Effector memory CD4-positive, alpha-beta T cell (primary cell): ENCODE results near the gene PDE9A.
"Not testable (repeated sequence)": the region's sequence is repeated elsewhere in the genome, so short reads cannot be mapped to it uniquely, and the experiment has no call there.

Experiments used
- DNase-seq, 3 donors: peaks; one replicate each; pipeline ENCODE4 v3.0.0-alpha.2; 2020
- H3K27ac ChIP-seq: 2 replicates; pipeline ENCODE4 v1.7.0; 2013; ENCODE audit warnings: mild to moderate bottlenecking, low read length, moderate library complexity; ENCODE audit not compliant: insufficient read depth, poor library complexity, severe bottlenecking
- H3K27me3 ChIP-seq: replicated peaks from 2 replicates; pipeline ENCODE4 v1.7.0; 2013; ENCODE audit warnings: mild to moderate bottlenecking, low read length; ENCODE audit not compliant: insufficient read depth, control insufficient read depth, poor library complexity, severe bottlenecking
- H3K36me3 ChIP-seq: 2 replicates; pipeline ENCODE4 v1.7.0; 2013; ENCODE audit warnings: mild to moderate bottlenecking, low read length, moderate library complexity; ENCODE audit not compliant: control insufficient read depth, insufficient read depth
- H3K4me1 ChIP-seq: 2 replicates; pipeline ENCODE4 v1.7.0; 2013; ENCODE audit warnings: low read length, mild to moderate bottlenecking; ENCODE audit not compliant: control insufficient read depth, insufficient read depth, poor library complexity, severe bottlenecking
- H3K4me3 ChIP-seq: 2 replicates; pipeline ENCODE4 v1.7.0; 2013; ENCODE audit warnings: low read length, low read depth, mild to moderate bottlenecking; ENCODE audit not compliant: insufficient read depth, poor library complexity, severe bottlenecking
- H3K9me3 ChIP-seq: 2 replicates; pipeline ENCODE4 v1.7.0; 2013; ENCODE audit warnings: mild to moderate bottlenecking, low read length, moderate library complexity; ENCODE audit not compliant: control insufficient read depth

PDE9A gene

GRCh38 chr21:42812528-42813241 is 159.3 kb downstream of the PDE9A start:
- DNase-seq, H3K36me3 ChIP-seq, H3K9me3 ChIP-seq, H3K27ac ChIP-seq, H3K27me3 ChIP-seq, H3K4me1 ChIP-seq, H3K4me3 ChIP-seq: not testable (repeated sequence)

DNA sequence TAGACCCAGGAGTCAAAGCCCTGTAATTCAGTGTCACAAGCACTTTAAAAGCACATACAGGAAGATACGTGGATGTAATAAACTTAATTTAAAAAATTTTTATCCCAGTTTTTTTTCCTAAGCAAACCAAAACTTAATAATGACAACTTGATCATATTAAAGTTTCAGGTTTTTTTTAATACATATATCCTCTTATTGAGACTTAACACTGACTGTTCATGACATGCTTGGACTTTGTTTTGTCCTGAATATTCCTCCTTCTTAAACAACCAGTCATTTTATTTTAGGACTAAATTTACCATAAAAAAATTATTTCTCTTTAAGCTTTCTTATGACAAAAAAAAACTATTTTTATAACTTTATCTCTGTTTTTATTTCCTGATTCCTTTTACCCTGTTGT is 161.8 kb downstream of the PDE9A start:
- Histone ChIP-seq H3K27me3 (peaks cover 10% of the 10 kb centered on the region), H3K4me1 (no peaks in the 10 kb centered on the region), H3K4me3 (no peak overlapping the region), H3K36me3 (no peaks in the 10 kb centered on the region), H3K9me3 (no peaks in the 10 kb centered on the region), H3K27ac (no peak overlapping the region)
- DNase-seq = no peak

- Histone ChIP-seq H3K9me3 (no peaks in the 10 kb centered on the region), H3K36me3 (no peaks in the 10 kb centered on the region), H3K4me1 (no peaks in the 10 kb centered on the region), H3K27me3 (peaks cover 11% of the 10 kb centered on the region), H3K27ac (no peak overlapping the region), H3K4me3 (no peak overlapping the region)
- peak; percentile 25 to 32 (median 29) for DNase-seq
Observed at GRCh38 chr21:42818328-42818749, 164.9 kb downstream of the PDE9A start.

DNA sequence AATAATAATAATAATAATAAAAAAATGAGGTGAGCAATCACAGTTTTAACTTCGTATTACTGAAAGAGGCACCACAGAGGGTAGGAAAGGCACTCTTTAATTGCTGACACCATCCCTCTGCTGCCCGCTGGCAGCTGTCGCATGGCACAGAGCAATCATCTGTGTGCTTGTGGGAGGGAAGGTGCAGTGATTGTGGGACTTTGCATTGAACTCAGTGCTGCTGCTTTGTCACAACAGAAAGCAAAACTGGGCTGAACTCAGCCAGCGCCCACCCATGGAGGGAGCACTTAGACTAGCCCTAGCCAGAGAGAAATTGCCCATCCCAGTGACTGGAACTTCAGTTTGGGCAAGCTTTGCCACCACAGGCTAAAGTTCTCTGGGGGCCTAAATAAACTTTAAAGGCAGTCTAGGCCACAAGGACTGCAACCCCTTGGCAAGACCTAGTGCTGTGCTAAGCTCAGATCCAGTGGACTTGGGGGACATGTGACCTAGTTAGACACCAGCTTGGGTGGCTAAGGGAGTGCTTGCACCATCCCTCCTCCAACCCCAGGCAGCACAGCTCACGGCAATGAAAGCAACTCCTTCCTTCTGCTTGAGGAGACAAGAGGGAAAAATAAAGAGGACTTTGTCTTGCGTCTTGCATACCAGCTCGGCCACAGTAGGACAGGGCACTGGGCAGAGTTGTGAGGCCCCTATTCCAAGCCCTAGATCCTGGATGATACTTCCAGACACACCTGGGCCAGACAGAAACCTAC is 166.6 kb downstream of the PDE9A start:
- H3K36me3 ChIP-seq = no peaks in the 10 kb centered on the region
- H3K27ac ChIP-seq = no peak overlapping the region
- DNase-seq = no peak
- H3K27me3 ChIP-seq = peaks cover 11% of the 10 kb centered on the region
- H3K9me3 ChIP-seq = no peaks in the 10 kb centered on the region
- H3K4me3 ChIP-seq = no peak overlapping the region
- H3K4me1 ChIP-seq = no peaks in the 10 kb centered on the region

- Histone ChIP-seq H3K9me3 (no peaks in the 10 kb centered on the region), H3K36me3 (no peaks in the 10 kb centered on the region), H3K4me1 (no peaks in the 10 kb centered on the region), H3K4me3 (no peak overlapping the region), H3K27ac (no peak overlapping the region), H3K27me3 (peaks cover 11% of the 10 kb centered on the region)
- no peak for DNase-seq
Observed at GRCh38 chr21:42820616-42821465, 167.4 kb downstream of the PDE9A start.
